NOMO-1 (cell line): ENCODE results near the gene KCNG2.

Source experiments
- DNase-seq, 2 experiments: peaks; one replicate each; lab custom pipeline; 2025; ENCODE audit not compliant: unreplicated experiment in 2 of 2; lab: John Stamatoyannopoulos, UW

KCNG2 gene

DNA sequence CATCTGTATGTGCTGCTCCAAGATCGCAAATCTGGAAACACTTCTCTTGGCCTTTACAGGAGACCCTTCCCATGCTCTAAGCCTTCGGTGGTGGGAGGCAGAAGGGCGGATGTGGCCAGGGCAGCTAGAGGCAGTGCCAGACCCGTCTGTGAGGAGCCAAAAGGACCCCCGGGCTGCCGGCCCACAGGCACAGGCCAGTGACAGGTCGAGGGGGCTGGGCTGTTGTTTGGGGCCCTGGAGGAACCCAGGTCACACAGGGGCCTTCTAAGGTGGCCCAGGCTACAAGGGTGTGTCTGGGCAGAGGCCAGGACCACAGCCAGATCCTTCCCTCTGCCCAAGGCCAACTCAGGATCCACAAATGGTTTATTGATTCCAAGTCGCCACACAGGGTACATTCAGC is 104.3 kb downstream of the KCNG2 start:
- no peak for DNase-seq

GRCh38 chr18:79902640-79903039 is 104.9 kb downstream of the KCNG2 start:
- DNase-seq = no peak

DNA sequence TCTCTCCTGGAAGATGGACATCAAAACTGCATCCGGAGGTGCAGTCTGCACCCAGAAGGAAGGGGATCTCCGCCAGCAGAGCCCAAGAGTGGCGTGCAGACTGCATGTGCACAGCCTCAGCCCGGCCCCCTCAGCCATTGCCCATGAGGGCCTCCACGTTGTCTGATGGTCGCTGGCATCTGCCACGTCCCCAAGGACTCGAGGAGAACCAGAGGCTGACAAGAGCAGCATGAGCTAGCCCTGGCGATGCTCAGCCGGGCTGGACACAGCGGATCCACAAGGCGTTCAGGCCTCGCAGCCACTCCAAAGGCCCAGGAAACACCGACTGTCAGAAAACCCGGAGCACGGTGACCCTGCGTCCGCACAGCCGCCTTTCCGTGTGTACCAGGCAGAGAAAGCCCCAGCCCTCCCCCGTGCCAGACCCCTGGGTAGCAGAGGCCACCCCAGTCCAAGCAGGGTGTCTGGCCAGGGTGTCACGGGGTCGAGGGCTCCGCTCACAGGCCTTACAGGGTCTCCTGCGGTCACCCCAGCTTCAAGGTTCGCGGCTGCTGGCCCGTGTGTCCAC is 105.4 kb downstream of the KCNG2 start:
- DNase-seq = no peak

DNA sequence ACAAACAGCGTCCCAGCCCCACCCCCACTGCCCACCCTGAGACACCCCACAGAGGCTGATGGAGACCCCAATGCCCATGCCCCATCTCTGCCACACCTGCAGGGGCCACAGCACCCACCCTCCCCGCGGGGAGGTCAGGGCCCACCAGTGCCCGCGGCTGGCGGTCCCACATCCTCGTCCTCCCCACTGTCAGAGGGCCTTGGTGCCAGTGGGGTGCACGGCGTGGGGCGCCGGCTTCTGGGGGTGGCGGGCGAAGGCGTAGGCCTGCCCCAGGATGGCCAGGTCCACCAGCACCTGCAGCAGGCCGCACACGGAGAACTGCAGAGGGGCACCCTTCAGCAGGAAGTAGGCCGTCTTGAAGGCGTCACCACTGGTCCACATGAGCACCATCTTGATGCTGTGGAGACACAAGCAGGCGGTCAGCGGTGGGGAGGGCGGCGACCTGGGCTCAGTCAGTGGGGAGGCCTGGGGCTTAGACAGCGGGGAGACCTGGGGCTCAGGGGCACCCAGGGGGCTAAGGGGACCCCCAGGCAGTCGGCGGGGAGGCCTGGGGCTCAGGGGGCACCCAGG is 106.1 kb downstream of the KCNG2 start:
- no peak for DNase-seq

- DNase-seq = no peak
Measured at GRCh38 chr18:79904357-79905147, 106.8 kb downstream of the KCNG2 start.

- DNase-seq = no peak
Measured at GRCh38 chr18:79905389-79905911, 107.7 kb downstream of the KCNG2 start.

GRCh38 chr18:79905993-79906392 is 108.3 kb downstream of the KCNG2 start:
- DNase-seq = no peak

DNA sequence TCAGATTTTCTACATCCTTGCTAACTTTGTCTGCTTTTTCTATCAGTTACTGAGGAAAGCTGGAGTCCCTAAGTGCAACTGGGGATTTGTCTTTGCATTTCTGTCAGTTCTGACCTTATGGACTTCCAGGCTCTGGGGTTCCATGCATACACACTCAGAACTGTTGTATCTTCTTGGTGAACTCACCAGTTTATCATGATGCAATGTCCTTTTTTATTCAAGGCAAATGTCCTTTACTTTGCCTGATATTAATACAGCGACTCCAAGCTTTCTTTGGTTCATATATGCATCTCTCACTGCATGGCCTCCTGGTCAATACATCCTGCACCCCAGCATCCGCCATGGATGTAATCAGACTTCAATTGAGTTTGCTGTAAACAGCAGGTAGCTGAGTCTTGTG is 109.0 kb downstream of the KCNG2 start:
- no peak for DNase-seq

GRCh38 chr18:79910563-79911343 is 113.0 kb downstream of the KCNG2 start:
- no peak for DNase-seq

- no peak for DNase-seq
Measured at GRCh38 chr18:79911344-79912270, 113.9 kb downstream of the KCNG2 start.

DNA sequence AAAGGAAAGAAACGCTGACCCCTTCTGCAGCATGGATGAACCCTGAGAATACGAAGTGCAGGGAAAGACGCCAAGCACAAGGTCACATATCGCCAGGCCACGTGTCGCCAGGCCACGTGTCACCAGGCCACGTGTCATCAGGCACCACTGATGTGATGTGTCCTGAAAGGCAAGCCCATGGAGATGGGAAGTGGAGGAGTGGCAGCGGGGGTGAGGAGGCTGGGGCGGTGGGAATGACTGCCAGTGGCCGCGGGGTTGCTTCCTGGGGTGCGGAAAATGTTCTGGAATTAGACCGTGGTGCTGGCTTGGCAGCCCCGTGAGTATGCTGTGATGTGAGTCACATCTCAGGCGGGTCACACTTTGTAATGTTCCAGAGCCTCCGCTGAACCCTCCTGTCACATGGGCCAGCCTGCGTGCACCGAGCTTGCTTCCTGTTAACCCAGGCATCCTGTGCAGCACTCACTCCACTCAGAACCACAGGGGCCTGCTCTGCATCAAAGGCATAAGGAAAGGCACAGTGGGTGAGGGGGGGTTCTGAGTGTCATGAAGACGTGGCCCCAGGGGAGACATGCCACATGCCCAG is 114.8 kb downstream of the KCNG2 start:
- no peak for DNase-seq

DNA sequence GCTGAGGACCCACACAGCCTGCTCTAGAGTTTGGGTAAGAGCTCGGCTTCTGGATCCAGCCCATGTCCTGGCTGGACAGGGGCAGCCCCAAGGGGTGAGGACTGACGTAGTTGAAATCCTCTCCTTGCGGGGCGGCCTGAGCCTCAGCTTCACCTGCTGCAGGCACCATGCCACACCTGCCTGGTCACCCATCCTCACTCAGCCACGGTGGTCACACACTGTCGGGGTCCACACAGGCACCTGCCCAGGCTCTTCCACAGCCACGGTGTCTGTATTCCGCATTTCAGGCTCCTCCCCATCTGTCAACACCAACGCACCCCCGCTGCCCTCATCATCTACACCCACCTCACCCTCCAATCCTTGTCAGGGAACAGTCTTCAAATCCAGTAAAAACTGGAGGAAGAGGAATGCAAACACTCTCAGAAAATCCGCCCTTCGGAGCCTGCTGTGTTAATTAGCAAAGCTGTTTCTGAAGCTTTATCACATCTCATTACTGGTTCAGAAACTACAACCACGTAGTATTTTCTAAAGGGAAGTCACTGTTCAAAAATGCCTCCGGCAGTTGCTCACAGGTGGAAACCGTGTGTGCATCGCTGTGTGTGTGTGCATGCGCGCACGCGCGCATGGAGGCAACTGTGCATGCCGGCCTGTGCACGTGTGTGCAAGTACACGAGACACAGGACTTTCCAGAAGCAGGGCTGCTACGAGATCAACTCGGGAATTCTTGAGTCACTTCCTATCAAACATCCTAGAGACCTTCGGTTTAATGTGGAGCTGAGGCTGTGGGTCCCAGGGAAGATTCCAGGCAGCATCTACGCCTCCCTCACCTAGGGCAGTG is 115.5 kb downstream of the KCNG2 start:
- no peak for DNase-seq

GRCh38 chr18:79914614-79915160 is 116.9 kb downstream of the KCNG2 start:
- no peak for DNase-seq

- no peak for DNase-seq
Measured at GRCh38 chr18:79915161-79916127, 117.7 kb downstream of the KCNG2 start.

GRCh38 chr18:79916128-79916494 is 118.4 kb downstream of the KCNG2 start:
- no peak for DNase-seq

- no peak for DNase-seq
Measured at GRCh38 chr18:79916546-79917168, 118.9 kb downstream of the KCNG2 start.
